ENCODE data around the gene NKRF. TPM values are rescaled to one million over a fixed set of nuclear protein-coding genes. Genes with fewer than 3 reads are reported as not detected.

NKRF gene
- total RNA-seq, 1 experiment from 2014 or later = 22.1 TPM

- ChIA-PET POLR2A (ENCODE audit: low non-redundant PET) (interaction anchor here (0.6 kb wide), 1 partner anchor 94 kb away, joined by 3 read pairs; no protein-coding TSS in a partner anchor), CTCF (interaction anchor here (0.5 to 0.6 kb wide), 3 partner anchors 20 to 201 kb away, joined by 3 to 6 read pairs (median 3); no protein-coding TSS in a partner anchor)
- Histone ChIP-seq H3K27me3 (replicated peaks; ENCODE audit: insufficient read depth, low read depth, low read length, poor library complexity) (no peaks in the 10 kb centered on the region), H3K4me1 (ENCODE audit: insufficient read depth, low read length, poor library complexity, severe bottlenecking) (peaks cover 5% of the 10 kb centered on the region), H3K9me3 (ENCODE audit: low read depth, low read length, poor library complexity, severe bottlenecking) (no peaks in the 10 kb centered on the region), H3K27ac (ENCODE audit: low read depth, low read length, poor library complexity, severe bottlenecking) (peak overlapping the region; percentile 91), H3K36me3 (ENCODE audit: insufficient read depth, low read length, poor library complexity, severe bottlenecking) (peaks cover 6% of the 10 kb centered on the region), H3K4me3 (ENCODE audit: low read depth, low read length, poor library complexity, severe bottlenecking) (peak overlapping the region; percentile 90)
- intact Hi-C loops (cut with micrococcal nuclease; ENCODE audit: unreplicated experiment) = no loop called here
- BruUV-seq (replicated peaks) = no TSS peak
- no peak for TF ChIP-seq EZH2 (IDR thresholded peaks at IDR 0.05; ENCODE audit: borderline replicate concordance, low read depth, low read length, poor library complexity, severe bottlenecking)
- no peak for TF ChIP-seq CTCF (conservative IDR thresholded peaks at IDR 0.05; ENCODE audit: low read depth, low read length)
- DNase-seq (ENCODE audit: low spot score) = peak; percentile 24
Measured at GRCh38 chrX:119573840-119574393, 32.3 kb downstream of the NKRF start.

DNA sequence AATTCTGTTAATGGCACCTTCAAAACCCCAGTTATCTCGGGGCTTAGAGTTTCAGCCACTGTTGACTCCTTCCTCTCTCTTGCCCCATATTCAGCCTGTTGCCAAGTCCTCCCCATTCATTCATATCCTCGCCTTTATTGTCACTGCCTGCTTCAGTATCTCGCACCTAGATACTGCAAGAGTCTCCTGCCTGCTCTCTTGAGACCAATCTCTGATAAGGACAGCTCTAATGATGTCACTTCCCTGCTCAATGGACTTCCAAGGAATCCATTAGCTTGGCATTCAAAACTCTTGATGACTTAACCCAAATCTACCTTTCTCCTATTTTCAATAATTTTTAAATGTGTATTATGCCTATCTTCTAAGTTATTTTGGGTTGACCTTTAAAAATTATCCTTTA, 33.0 kb downstream of the NKRF start:
- TF ChIP-seq CTCF (conservative IDR thresholded peaks at IDR 0.05; ENCODE audit: low read depth, low read length) (no peak), EZH2 (IDR thresholded peaks at IDR 0.05; ENCODE audit: borderline replicate concordance, low read depth, low read length, poor library complexity, severe bottlenecking) (no peak)
- ChIA-PET CTCF (no interaction called here), POLR2A (ENCODE audit: low non-redundant PET) (no interaction called here)
- Histone ChIP-seq H3K4me1 (ENCODE audit: insufficient read depth, low read length, poor library complexity, severe bottlenecking) (peaks cover 5% of the 10 kb centered on the region), H3K36me3 (ENCODE audit: insufficient read depth, low read length, poor library complexity, severe bottlenecking) (peaks cover 6% of the 10 kb centered on the region), H3K27me3 (replicated peaks; ENCODE audit: insufficient read depth, low read depth, low read length, poor library complexity) (no peaks in the 10 kb centered on the region), H3K9me3 (ENCODE audit: low read depth, low read length, poor library complexity, severe bottlenecking) (no peaks in the 10 kb centered on the region), H3K4me3 (ENCODE audit: low read depth, low read length, poor library complexity, severe bottlenecking) (peak overlapping the region; percentile 90), H3K27ac (ENCODE audit: low read depth, low read length, poor library complexity, severe bottlenecking) (no peak overlapping the region)
- DNase-seq (ENCODE audit: low spot score) = no peak
- TSS peak; percentile 81 for BruUV-seq (replicated peaks)
- intact Hi-C loops (cut with micrococcal nuclease; ENCODE audit: unreplicated experiment) = no loop called here

DNA sequence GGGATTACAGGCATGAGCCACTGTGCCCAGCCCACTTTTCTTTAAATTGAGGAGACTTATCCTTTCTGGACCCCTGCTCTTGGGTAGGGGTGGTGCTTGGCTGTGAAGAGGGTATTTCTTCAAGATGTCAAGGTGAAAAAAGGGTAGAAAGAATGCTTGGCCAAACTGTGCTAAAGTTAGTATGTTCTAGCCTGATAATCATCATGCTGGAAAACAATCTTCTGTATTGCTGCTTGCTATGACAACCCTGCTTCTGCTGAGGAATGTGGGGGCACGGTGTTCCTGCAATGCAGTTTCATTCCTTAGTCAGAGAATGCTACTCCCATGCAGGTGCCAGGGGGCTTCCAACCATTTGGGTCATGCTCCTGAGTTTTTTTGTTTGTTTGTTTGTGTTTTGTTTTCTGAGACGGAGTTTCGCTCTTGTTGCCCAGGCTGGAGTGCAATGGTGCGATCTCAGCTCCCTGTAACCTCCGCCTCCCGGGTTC, 35.8 kb downstream of the NKRF start:
- BruUV-seq (replicated peaks) = no TSS peak
- Histone ChIP-seq H3K4me3 (ENCODE audit: low read depth, low read length, poor library complexity, severe bottlenecking) (no peak overlapping the region), H3K9me3 (ENCODE audit: low read depth, low read length, poor library complexity, severe bottlenecking) (no peaks in the 10 kb centered on the region), H3K27ac (ENCODE audit: low read depth, low read length, poor library complexity, severe bottlenecking) (no peak overlapping the region), H3K27me3 (replicated peaks; ENCODE audit: insufficient read depth, low read depth, low read length, poor library complexity) (no peaks in the 10 kb centered on the region), H3K36me3 (ENCODE audit: insufficient read depth, low read length, poor library complexity, severe bottlenecking) (no peaks in the 10 kb centered on the region), H3K4me1 (ENCODE audit: insufficient read depth, low read length, poor library complexity, severe bottlenecking) (no peaks in the 10 kb centered on the region)
- ChIA-PET POLR2A (ENCODE audit: low non-redundant PET) (no interaction called here), CTCF (no interaction called here)
- TF ChIP-seq EZH2 (IDR thresholded peaks at IDR 0.05; ENCODE audit: borderline replicate concordance, low read depth, low read length, poor library complexity, severe bottlenecking) (no peak), CTCF (conservative IDR thresholded peaks at IDR 0.05; ENCODE audit: low read depth, low read length) (no peak)
- no peak for DNase-seq (ENCODE audit: low spot score)
- intact Hi-C loops (cut with micrococcal nuclease; ENCODE audit: unreplicated experiment) = no loop called here
